ENCODE measurements around the gene PLD5.

DNA sequence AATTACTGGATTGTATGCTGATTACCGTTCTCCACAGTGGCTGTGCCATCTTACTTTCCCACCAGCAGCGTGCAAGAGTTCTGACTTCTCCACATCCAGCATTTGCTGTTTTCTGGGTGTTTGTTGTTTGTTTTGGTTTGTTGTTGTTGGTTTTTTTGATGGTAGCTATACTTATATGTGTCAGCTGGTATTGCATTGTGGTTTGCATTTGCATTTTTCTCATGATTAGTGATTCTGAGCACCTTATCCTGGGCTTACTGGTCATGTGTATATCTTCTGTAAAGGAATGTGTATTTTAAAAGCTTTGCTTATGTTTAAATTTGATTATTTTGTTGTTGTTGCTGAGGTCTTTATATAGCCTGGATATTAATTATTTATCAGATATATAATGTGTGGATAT lies 458.7 kb downstream of the PLD5 start:
- TF ChIP-seq, protein P1, sequence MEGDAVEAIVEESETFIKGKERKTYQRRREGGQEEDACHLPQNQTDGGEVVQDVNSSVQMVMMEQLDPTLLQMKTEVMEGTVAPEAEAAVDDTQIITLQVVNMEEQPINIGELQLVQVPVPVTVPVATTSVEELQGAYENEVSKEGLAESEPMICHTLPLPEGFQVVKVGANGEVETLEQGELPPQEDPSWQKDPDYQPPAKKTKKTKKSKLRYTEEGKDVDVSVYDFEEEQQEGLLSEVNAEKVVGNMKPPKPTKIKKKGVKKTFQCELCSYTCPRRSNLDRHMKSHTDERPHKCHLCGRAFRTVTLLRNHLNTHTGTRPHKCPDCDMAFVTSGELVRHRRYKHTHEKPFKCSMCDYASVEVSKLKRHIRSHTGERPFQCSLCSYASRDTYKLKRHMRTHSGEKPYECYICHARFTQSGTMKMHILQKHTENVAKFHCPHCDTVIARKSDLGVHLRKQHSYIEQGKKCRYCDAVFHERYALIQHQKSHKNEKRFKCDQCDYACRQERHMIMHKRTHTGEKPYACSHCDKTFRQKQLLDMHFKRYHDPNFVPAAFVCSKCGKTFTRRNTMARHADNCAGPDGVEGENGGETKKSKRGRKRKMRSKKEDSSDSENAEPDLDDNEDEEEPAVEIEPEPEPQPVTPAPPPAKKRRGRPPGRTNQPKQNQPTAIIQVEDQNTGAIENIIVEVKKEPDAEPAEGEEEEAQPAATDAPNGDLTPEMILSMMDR (IDR thresholded peaks at IDR 0.05) = no peak
- no peak for TF ChIP-seq POLR2A (IDR thresholded peaks at IDR 0.05)
